ENCODE data around the gene CMTM4.

The CMTM4 gene

DNA sequence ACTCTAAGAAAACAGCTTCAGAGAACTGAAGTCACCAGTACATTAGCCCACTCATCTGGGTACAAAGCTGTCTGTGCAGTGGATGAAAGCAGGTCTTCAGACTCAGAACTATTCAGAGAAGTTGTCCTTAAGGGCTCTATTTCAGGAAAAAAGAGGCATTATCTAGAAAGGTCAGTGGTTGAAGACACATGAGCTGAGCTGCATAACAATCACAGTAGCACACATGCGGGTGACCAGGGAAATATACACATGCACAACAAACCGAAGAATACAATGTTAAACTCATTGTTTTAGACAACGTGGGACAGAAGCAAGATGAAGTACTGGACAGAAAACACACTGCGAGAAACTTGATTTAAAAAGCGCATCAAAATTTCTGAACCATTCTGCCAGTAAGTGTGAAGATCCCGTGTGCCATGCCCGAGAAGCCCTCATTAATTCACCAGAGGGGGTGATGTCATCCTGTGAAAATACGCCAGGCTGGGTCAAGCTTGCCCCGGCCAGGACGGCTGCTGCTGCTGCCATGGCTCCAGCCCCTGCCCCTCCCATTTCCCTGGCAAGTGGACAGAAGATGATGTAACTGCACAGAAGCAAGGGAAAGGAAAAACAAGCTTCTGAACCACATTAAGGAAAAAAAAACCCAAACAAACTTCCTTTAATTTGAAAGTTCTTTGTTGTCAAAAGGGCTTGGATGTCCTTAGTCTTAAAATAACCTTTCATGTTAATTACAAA, 44.8 kb upstream of the CMTM4 start:
- H3K27ac ChIP-seq (replicated peaks), result peak overlapping the region; percentile 24; the same call in 1 of the 2 replicates
- no peaks in the 10 kb centered on the region for H3K27me3 ChIP-seq (ENCODE audit: insufficient read depth, poor library complexity, severe bottlenecking)
- H3K4me3 ChIP-seq (replicated peaks; ENCODE audit: insufficient read depth, low read length), result no peak overlapping the region
- DNase-seq (ENCODE audit: low read depth in 1 of 2, low spot score in 1 of 2), result no peak
- TF ChIP-seq GABPA (IDR thresholded peaks at IDR 0.05; ENCODE audit: low read depth) (no peak), REST (IDR thresholded peaks at IDR 0.05; ENCODE audit: insufficient replicate concordance, low read depth) (no peak), POLR2AphosphoS5 (IDR thresholded peaks at IDR 0.05; ENCODE audit: low read depth) (no peak), CTCF (IDR thresholded peaks at IDR 0.05; ENCODE audit: insufficient read depth, low read length) (no peak), SPI1 (IDR thresholded peaks at IDR 0.05; ENCODE audit: borderline replicate concordance, low read depth) (no peak)

GRCh38 chr16:66740533-66740932, 44.0 kb upstream of the CMTM4 start:
- no peaks in the 10 kb centered on the region for H3K27me3 ChIP-seq (ENCODE audit: insufficient read depth, poor library complexity, severe bottlenecking)
- H3K4me3 ChIP-seq (replicated peaks; ENCODE audit: insufficient read depth, low read length), result no peak overlapping the region
- TF ChIP-seq REST (IDR thresholded peaks at IDR 0.05; ENCODE audit: insufficient replicate concordance, low read depth) (no peak), POLR2AphosphoS5 (IDR thresholded peaks at IDR 0.05; ENCODE audit: low read depth) (no peak), CTCF (IDR thresholded peaks at IDR 0.05; ENCODE audit: insufficient read depth, low read length) (no peak), GABPA (IDR thresholded peaks at IDR 0.05; ENCODE audit: low read depth) (no peak), SPI1 (IDR thresholded peaks at IDR 0.05; ENCODE audit: borderline replicate concordance, low read depth) (no peak)
- DNase-seq (ENCODE audit: low read depth in 1 of 2, low spot score in 1 of 2), result no peak
- H3K27ac ChIP-seq (replicated peaks), result peak overlapping the region; percentile 24; the same call in 1 of the 2 replicates

DNA sequence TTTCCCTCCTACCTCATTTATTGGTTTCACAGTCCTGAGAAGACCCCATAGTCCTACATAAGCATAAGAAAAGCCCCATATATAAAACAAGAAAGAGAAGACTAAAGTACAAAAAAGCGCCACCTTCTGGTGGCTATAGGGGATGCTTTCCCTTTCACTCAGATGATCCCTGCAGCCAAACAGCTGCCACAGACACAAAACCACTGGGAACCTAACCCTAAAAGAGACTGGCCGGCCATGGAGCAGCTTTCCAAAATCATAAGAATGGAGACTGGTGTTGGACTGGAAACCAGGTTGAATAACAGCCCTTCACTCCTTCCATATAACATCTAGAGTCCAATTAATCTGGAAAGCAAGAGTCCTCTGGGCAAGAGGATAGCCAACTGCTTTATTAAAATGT, 43.5 kb upstream of the CMTM4 start:
- TF ChIP-seq POLR2AphosphoS5 (IDR thresholded peaks at IDR 0.05; ENCODE audit: low read depth), result no peak
- TF ChIP-seq REST (IDR thresholded peaks at IDR 0.05; ENCODE audit: insufficient replicate concordance, low read depth), result no peak
- no peak for TF ChIP-seq GABPA (IDR thresholded peaks at IDR 0.05; ENCODE audit: low read depth)
- no peak for TF ChIP-seq SPI1 (IDR thresholded peaks at IDR 0.05; ENCODE audit: borderline replicate concordance, low read depth)
- TF ChIP-seq CTCF (IDR thresholded peaks at IDR 0.05; ENCODE audit: insufficient read depth, low read length), result no peak
- H3K27me3 ChIP-seq (ENCODE audit: insufficient read depth, poor library complexity, severe bottlenecking), result no peaks in the 10 kb centered on the region
- no peak overlapping the region for H3K4me3 ChIP-seq (replicated peaks; ENCODE audit: insufficient read depth, low read length)
- no peak overlapping the region for H3K27ac ChIP-seq (replicated peaks)
- no peak for DNase-seq (ENCODE audit: low read depth in 1 of 2, low spot score in 1 of 2)

Measured in HL-60 (cell line).